RKO (cell line): Measurements from ENCODE around the gene P4HA3.

Experiments used
- DNase-seq: peaks from one replicate; pipeline ENCODE4 v3.0.0-alpha.2; 2016; ENCODE audit warnings: low spot score

Gene P4HA3

DNA sequence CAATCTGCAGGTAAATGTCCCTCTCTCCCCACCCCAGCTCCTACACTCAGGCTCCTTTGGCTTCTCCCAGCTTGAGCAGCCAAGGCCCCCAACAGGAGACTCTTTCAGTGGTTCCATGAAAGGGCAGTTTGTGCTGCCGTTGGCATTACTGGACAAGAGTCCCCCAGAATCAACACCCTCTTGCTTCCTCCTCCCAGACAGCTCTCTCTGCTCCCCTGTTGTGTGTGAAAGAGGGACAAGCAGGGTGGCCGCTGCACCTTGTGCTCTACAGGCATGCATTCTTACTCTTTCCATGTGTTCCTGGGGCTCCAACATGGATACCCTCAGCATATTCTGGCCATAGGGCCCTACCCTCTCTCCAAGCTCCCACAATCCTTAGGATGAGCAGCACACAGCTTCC lies 48.7 kb downstream of the P4HA3 start:
- no peak for DNase-seq

DNA sequence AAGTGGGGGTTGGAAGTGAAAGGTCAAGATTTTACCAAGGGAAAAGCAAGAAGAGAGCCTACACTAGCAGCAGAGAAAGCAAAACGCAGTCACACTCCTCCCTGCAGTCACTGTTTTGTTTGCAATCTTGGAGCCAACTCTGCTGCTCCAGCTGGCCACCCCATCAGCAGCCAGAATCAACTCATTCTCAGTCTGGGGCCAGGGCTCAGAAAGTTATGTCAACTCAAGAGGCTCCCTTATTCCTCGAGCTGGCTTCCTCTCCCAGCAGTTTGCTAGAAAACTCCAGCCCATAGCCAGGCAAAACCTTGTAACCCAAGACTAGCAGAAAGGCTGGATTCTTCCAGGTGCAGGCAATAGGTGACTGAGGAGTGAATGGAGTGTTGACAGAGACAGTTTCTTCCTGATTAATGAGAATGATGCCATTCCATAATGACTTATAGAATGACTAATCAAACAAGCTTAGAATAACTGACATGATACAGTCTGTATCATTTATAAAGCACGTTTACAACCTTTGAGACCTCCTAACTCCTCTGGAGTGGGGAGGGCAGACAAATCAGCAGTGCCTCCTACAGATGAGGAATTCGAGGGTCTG lies 53.4 kb downstream of the P4HA3 start:
- DNase-seq = no peak

DNA sequence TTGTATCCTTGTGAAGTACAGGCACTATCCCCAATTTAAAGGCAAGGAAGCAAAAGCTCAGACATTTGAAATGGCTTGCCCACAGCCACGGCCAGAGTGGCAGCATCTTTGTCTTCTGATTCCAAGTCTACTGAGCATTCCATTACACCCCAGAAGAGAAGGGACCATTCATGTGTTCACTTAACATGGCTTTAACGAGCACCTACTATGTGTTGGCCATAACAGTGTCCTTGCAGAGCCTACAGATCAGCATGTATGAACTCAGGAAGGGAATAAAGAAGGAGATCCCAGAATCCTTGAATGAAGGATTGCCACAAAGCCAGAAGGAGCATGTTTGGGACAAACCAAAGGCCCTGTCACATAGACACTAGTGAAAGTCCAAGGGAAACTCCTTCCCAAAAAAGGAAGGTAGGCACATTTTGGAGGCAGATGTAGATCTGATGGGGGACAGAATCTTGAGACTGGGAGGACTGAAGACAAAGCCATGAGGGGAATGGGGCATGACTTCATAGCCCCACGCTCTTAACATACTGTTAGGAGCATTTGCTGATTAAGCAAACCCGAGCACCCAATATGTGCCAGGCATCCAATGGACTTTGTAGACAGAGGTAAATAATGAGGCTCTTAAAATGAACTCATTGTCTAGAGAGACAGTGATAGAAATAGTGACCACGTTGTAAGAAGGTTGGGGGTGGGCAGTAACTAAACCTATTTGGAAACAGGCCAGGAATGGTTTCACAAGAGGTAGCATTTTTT lies 54.9 kb downstream of the P4HA3 start:
- no peak for DNase-seq

GRCh38 chr11:74255741-74256375 lies 55.6 kb downstream of the P4HA3 start:
- peak; percentile 59 for DNase-seq

GRCh38 chr11:74253361-74253760 lies 58.1 kb downstream of the P4HA3 start:
- DNase-seq = no peak

DNA sequence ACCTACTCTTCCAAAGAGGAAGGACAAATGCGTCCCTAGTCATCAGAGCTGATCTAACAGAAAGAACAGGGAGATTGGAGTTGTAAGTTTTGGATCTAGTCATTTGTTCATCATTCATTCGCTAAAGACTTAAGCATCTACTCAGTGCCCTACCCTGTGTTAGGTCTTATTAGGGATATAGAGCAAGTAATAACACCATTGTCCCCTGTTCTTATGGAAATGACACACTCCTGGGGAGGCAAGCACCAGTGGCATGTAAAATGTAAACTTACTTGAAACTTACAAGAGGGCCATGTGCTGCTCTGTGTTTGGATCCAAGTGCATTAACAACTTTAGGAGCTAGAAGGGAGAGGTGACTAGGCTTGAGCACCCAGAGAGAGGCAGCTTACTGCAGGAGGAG lies 61.9 kb downstream of the P4HA3 start:
- no peak for DNase-seq

DNA sequence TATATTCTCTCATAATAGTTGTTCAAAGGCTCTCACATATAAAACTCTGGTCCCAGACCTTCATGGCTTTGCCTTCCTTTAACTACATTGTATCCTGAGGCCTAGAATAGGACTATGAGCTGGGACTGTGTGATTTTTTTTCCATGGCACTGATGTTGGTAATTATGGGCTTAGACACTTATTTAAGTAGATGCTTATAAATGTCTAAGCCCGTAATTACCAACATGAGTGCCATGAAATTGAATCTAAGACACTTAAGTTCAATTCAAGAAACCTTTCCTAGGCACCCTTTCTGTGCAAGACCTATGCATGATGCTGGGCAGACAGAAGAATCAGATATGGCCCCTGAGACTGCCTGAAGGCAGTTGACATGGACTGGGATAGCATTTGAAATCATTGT lies 63.0 kb downstream of the P4HA3 start:
- DNase-seq = no peak

DNA sequence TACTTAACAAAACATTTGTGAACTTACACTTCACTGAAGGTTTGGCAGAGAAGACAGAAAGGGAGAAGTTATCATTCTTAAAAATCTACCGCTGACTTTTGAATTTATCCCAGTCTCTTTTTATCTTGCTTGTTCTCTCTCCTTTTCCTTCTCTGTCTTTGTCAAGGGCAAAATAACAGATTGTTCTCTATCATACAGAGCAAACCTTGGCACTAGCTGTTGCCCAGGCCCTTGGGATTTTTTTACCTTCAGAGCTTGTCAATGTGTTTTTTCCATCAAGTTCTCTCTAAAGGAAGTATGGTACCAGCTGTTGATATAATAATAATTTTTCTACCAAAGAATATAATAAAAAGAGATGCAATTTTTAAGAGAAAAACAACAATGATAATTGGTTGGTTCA lies 73.2 kb downstream of the P4HA3 start:
- DNase-seq = no peak

- no peak for DNase-seq
Measured at GRCh38 chr11:74237541-74237940, 73.9 kb downstream of the P4HA3 start.

DNA sequence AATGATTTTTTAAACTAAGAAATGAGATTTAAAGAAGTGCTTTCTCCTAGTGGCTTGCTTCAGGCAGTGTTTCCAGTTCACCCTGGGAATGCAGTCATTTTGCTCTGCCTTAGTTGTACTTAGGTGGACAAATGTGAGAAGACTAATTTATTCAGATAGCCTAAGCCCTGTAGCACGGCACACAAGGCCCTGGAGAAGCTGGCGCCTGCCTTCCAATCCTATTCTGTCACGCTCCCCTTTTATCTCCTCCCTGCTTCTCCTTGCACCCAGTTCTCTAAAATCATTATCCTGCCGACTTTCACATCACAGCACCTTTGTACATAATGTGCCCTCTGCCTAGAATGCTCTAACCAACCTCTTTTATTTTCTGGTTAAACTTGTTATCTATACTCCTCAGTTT lies 76.3 kb downstream of the P4HA3 start:
- no peak for DNase-seq

DNA sequence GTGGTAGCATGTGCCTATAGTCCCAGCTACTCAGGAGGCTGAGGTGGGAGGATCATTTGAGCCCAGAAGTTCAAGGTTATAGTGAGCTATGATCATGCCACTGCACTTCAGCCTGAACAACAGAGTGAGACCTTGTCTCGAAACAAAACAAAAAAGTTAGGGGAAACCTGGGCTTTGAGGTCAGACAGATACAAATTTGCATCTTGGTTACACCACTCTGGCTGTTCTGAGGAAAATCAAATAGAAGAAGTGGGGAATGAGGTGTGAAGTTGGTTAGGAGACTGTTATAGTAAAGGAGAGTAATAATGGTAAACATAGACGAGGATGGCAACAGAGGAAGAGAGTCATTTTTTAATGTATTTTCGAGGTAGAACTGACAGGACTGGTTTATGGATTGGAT lies 77.8 kb downstream of the P4HA3 start:
- DNase-seq = no peak

- no peak for DNase-seq
Measured at GRCh38 chr11:74232311-74232950, 79.0 kb downstream of the P4HA3 start.

GRCh38 chr11:74226907-74227306 lies 84.5 kb downstream of the P4HA3 start:
- no peak for DNase-seq

DNA sequence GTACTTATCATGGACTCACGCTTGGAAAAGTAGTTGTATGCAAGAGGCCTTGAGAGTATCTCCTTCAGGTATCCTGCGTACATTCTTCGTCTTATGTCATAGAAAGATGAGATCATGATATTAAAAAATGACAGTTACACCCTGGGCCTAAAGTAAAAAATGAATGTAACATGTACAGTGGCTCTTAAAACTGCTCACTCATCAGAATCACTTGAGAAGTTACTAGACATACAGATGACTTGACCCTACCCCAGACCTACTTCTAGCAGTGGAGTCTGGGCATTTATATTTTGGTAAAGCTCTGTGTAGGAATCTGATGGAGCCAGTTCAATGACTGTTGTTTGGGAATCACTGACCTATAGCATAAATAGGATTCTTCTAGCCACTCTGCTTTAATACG lies 85.9 kb downstream of the P4HA3 start:
- no peak for DNase-seq

DNA sequence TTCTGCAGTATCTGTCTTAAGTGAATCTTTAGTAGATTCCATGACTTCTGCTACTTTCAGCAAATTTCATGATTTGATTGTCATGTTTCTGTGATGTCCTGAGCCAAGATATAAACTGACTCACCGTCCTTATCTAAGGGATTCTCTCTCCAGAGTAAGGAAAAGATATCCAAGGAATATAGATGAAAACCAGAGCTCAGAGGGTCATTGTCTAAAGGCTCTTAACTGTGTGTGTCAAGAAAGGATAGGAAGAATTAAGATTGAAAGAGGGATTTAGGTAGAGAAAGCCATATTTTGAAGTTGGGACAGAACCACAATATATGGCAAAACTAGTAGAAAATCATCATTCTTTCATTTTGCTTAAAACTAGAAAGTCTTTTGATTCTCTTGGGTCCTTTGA lies 89.6 kb downstream of the P4HA3 start:
- no peak for DNase-seq

DNA sequence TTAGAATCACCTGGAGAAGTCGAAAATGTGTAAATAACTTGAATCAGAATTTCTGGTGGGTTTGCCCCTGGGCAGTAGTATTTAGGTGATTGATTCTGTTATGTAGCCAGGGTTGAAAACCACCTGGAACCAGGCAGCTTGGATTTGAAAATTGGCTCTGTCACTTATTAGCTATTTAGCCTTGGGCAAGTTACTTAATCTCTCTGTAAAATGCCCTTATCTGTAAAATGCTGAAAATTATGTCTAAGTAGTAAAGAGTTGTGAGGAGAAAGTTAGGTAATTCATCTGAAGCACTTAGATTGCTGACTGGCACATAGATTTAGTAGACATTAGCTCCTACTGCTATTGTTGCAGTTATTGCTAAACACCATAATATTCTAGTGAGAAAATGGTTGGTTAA lies 91.1 kb downstream of the P4HA3 start:
- no peak for DNase-seq
